Measurements from ENCODE around the gene PPP1R12B.
"Not testable (repeated sequence)": the region's sequence is repeated elsewhere in the genome, so short reads cannot be mapped to it uniquely, and the experiment has no call there.

- TF ChIP-seq EZH2 (IDR thresholded peaks at IDR 0.05; ENCODE audit: borderline replicate concordance); CTCF (IDR thresholded peaks at IDR 0.05; ENCODE audit: poor library complexity): not testable (repeated sequence)
These were observed 201.6 kb downstream of the PPP1R12B start for GRCh38 chr1:202550088-202550487.
